HAP-1 (cell line): ENCODE results near the gene AMT.

Source experiments
- DNase-seq, 2 experiments: peaks; one replicate each; pipeline ENCODE4 v3.0.0-alpha.2; 2016 to 2020; ENCODE audit warnings: low spot score in 2 of 2
- H3K27me3 ChIP-seq: fragments of 250-450 bp; sonication (Bioruptor Pico); 2 replicates; pipeline ENCODE4 v1.5.1; 2020; ENCODE audit warnings: low read depth, mild to moderate bottlenecking, moderate library complexity
- H3K36me3 ChIP-seq: fragments of 250-450 bp; sonication (Bioruptor Pico); replicated peaks from 2 replicates; pipeline ENCODE4 v1.5.1; 2020; ENCODE audit warnings: mild to moderate bottlenecking
- H3K4me1 ChIP-seq: fragments of 250-450 bp; sonication (Bioruptor Pico); 2 replicates; pipeline ENCODE4 v1.5.1; 2020; ENCODE audit warnings: mild to moderate bottlenecking
- H3K4me3 ChIP-seq: fragments of 250-450 bp; sonication (Bioruptor Pico); 2 replicates; pipeline ENCODE4 v1.5.1; 2020; ENCODE audit warnings: mild to moderate bottlenecking, moderate library complexity
- H3K9me3 ChIP-seq: fragments of 250-450 bp; sonication (Bioruptor Pico); 2 replicates; pipeline ENCODE4 v1.5.1; 2020; ENCODE audit warnings: mild to moderate bottlenecking, moderate library complexity
- in situ Hi-C: fragments of 300-500 bp; cut with MboI; formaldehyde crosslinking; loops from 3 replicates; pipeline ENCODE4 v1.14.3; 2020; ENCODE audit warnings: low sequenced_read_pairs, inconsistent platforms, mixed read lengths

Gene AMT, protein sequence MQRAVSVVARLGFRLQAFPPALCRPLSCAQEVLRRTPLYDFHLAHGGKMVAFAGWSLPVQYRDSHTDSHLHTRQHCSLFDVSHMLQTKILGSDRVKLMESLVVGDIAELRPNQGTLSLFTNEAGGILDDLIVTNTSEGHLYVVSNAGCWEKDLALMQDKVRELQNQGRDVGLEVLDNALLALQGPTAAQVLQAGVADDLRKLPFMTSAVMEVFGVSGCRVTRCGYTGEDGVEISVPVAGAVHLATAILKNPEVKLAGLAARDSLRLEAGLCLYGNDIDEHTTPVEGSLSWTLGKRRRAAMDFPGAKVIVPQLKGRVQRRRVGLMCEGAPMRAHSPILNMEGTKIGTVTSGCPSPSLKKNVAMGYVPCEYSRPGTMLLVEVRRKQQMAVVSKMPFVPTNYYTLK

GRCh38 chr3:49422379-49423248 lies at the start of gene AMT:
AMT (minus strand) TSS chr3:49422473; CDS start chr3:49422450, 23 bp downstream.
- in situ Hi-C loops, result no loop called here
- H3K36me3 ChIP-seq, result peaks cover 3% of the 10 kb centered on the region; the same call in 1 of the 2 replicates
- no peaks in the 10 kb centered on the region for H3K27me3 ChIP-seq
- DNase-seq, result no peak
- H3K9me3 ChIP-seq, result no peaks in the 10 kb centered on the region
- no peak within 1 kb of the TSS for H3K4me3 ChIP-seq
- no peaks in the 10 kb centered on the region for H3K4me1 ChIP-seq

- Histone ChIP-seq H3K9me3 (no peaks in the 10 kb centered on the region; the same call in 1 of the 2 replicates), H3K4me3 (peak overlapping the region; percentile 61), H3K36me3 (peaks cover 2% of the 10 kb centered on the region), H3K4me1 (peaks cover 22% of the 10 kb centered on the region), H3K27me3 (no peaks in the 10 kb centered on the region)
- in situ Hi-C loops, result no loop called here
- DNase-seq, result peak in 1 of 2 experiments; percentile 16
These were observed 48.6 kb upstream of the AMT start for GRCh38 chr3:49470714-49471420.

DNA sequence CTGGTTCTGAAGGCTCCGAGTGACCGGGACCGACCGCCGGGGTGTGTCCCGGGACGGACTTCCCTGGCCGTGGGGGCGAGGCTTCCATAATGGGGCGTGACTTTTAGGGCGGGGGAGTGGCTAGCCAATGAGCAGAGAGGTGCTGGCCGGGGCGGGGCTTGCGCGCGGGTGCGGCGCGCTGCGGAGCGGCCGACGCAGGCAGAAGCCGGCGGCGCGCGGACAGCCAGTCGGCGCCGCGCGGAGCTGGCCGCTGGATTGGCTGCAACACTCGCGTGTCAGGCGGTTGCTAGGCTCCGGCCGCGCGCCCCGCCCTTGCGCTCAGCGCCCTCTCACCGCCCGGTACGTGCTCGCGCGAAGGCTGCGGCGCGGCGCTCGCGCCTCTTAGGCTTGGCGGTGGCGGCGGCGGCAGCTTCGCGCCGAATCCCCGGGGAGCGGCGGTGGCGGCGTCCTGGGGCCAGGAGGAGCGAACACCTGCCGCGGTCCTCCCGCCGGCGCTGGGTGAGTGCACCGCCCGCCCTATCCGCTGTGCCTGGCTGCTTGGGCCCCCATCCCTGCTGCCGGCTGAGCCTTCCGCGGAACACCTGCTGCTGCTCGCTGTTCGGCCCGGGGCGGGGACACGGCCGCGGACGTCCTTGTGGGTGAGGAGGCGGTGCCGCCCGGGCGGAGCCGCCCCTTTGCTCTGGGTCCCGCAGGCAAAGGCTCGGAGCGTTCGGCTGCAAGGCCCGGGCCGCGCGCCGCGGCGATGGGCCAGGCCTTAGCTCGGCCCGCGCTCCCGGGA lies 47.9 kb upstream of the AMT start, which contains the start of gene DAG1:
TSS of gene DAG1 (plus strand) at position 332 of the 778 bp plus-strand sequence. CDS start 40,268 bp downstream, outside the sequence.
- H3K9me3 ChIP-seq, result no peaks in the 10 kb centered on the region
- H3K4me1 ChIP-seq, result peaks cover 22% of the 10 kb centered on the region
- peaks cover 2% of the 10 kb centered on the region; the same call in 1 of the 2 replicates for H3K36me3 ChIP-seq
- H3K27me3 ChIP-seq, result no peaks in the 10 kb centered on the region
- peak; percentile 96 to 99 for DNase-seq
- peak within 1 kb of the TSS; percentile 61 for H3K4me3 ChIP-seq
- in situ Hi-C loops, result no loop called here

GRCh38 chr3:49469037-49469935 lies 47.0 kb upstream of the AMT start:
- DNase-seq, result peak; percentile 75 to 91
- Histone ChIP-seq H3K36me3 (peaks cover 2% of the 10 kb centered on the region; the same call in 1 of the 2 replicates), H3K4me3 (peak overlapping the region; percentile 34), H3K27me3 (no peaks in the 10 kb centered on the region), H3K4me1 (peaks cover 22% of the 10 kb centered on the region), H3K9me3 (no peaks in the 10 kb centered on the region)
- in situ Hi-C loops, result no loop called here

- no peak overlapping the region for H3K4me3 ChIP-seq
- no peak for DNase-seq
- H3K27me3 ChIP-seq, result no peaks in the 10 kb centered on the region
- no peaks in the 10 kb centered on the region for H3K9me3 ChIP-seq
- peaks cover 23% of the 10 kb centered on the region for H3K4me1 ChIP-seq
- no peaks in the 10 kb centered on the region for H3K36me3 ChIP-seq
- in situ Hi-C loops, result no loop called here
These were observed 43.8 kb upstream of the AMT start for GRCh38 chr3:49466085-49466484.

- DNase-seq, result no peak
- H3K4me3 ChIP-seq, result no peak overlapping the region
- H3K9me3 ChIP-seq, result no peaks in the 10 kb centered on the region
- in situ Hi-C loops, result no loop called here
- H3K27me3 ChIP-seq, result no peaks in the 10 kb centered on the region
- peaks cover 25% of the 10 kb centered on the region for H3K4me1 ChIP-seq
- H3K36me3 ChIP-seq, result no peaks in the 10 kb centered on the region
These were observed 43.2 kb upstream of the AMT start for GRCh38 chr3:49465270-49466034.

DNA sequence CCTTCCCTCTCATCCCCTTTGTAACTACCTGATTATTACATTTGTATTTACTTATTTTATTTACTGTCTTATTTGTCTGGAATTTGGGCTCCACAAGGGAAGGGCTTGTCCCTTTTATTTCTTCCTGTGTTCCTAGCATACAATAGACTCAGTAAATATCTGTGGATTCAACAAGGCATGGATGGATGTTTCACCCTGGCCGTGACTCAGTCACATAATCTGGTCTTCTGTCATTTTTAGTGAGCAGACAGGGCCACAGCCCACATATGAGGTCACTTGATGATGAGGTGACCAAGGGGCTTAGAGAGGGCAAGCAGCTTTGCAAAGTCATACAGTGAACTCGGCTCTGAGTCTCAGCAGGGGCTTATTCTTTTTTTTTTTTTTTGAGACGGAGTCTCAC lies 39.9 kb upstream of the AMT start:
- H3K4me1 ChIP-seq, result peaks cover 14% of the 10 kb centered on the region

DNA sequence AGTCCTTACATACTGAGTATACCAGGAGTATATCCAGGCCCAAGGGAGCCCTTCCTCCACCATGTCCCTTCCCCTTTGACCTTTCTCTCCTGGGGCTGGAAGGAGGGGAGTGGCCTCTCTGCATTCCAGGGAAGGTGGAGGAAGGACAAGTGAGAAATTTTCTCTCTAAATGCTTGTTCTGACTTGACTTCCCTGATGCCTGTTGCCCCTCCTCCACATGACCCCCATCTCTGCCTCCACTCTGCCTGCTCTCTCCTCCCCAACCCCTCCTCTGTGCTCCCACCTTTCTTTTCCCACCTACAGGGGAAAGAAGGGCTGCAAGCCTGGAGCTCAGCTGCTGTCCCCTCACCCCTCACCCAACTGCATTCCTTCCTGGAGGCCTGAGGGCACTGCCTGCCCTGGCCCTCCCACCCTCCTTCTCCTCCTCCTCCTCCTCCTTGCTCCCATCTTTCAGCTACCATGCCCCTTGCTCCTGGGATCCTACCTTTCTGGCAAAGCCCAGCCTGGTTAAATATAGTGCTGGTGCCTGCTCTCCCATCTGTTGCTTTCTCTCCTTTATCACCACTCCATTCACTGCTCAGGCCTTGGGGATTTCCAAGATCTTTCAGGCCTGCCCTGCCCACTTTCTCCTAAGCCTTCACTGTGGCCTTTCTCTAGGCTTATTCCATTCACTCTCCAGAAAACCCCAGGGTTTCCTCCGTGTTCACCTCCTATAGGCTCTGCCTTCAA lies 39.3 kb upstream of the AMT start:
- no peaks in the 10 kb centered on the region for H3K36me3 ChIP-seq
- peaks cover 14% of the 10 kb centered on the region for H3K4me1 ChIP-seq
- H3K9me3 ChIP-seq, result no peaks in the 10 kb centered on the region
- DNase-seq, result peak; percentile 28 to 67
- in situ Hi-C loops, result no loop called here
- H3K27me3 ChIP-seq, result no peaks in the 10 kb centered on the region
- H3K4me3 ChIP-seq, result no peak overlapping the region

More for the DNA sequence above, 39.9 kb upstream of the AMT start:
- no peaks in the 10 kb centered on the region for H3K27me3 ChIP-seq
- DNase-seq, result no peak
- H3K4me3 ChIP-seq, result no peak overlapping the region
- in situ Hi-C loops, result no loop called here
- H3K9me3 ChIP-seq, result no peaks in the 10 kb centered on the region
- H3K36me3 ChIP-seq, result no peaks in the 10 kb centered on the region

- H3K36me3 ChIP-seq, result no peaks in the 10 kb centered on the region
- in situ Hi-C loops, result no loop called here
- no peaks in the 10 kb centered on the region for H3K9me3 ChIP-seq
- no peaks in the 10 kb centered on the region for H3K27me3 ChIP-seq
- H3K4me3 ChIP-seq, result no peak overlapping the region
- no peak for DNase-seq
- peaks cover 14% of the 10 kb centered on the region for H3K4me1 ChIP-seq
These were observed 38.7 kb upstream of the AMT start for GRCh38 chr3:49460956-49461355.

GRCh38 chr3:49460188-49460890 lies 38.1 kb upstream of the AMT start:
- peaks cover 14% of the 10 kb centered on the region for H3K4me1 ChIP-seq
- H3K36me3 ChIP-seq, result no peaks in the 10 kb centered on the region
- no peak overlapping the region for H3K4me3 ChIP-seq
- in situ Hi-C loops, result no loop called here
- no peaks in the 10 kb centered on the region for H3K27me3 ChIP-seq
- no peaks in the 10 kb centered on the region for H3K9me3 ChIP-seq
- no peak for DNase-seq

GRCh38 chr3:49456466-49456865 lies 34.2 kb upstream of the AMT start:
- in situ Hi-C loops, result no loop called here
- Histone ChIP-seq H3K4me3 (no peak overlapping the region), H3K27me3 (no peaks in the 10 kb centered on the region), H3K9me3 (no peaks in the 10 kb centered on the region), H3K36me3 (no peaks in the 10 kb centered on the region), H3K4me1 (peaks cover 5% of the 10 kb centered on the region)
- DNase-seq, result no peak
